ENCODE measurements around the gene GALNT18. TPM values are rescaled to one million over a fixed set of nuclear protein-coding genes. Genes with fewer than 3 reads are reported as not detected.

The GALNT18 gene
- total and polyA plus RNA-seq, 2 of the 4 experiments (the other 2 are of a cell fraction) = 9.5 to 11.3 TPM

DNA sequence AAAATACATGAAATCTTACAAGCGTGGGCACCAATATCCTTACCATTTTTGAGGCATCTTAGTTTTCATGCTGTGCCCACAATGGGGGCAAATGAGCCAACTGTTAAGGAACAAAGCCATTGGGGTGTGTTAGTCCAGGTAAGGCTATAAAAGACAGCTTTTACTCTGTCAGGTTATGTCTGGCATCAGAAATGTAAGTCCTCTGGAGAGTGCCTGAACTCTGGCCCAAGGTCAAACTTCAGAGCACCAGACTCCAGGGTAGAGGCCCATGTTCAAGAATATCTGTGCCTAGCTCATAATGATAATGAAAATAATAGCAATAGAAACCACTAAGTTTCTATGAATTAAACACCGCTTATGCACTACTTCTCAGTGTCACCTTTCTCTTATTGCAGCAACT, 374.2 kb downstream of the GALNT18 start:
- Histone ChIP-seq H3K9me1 (ENCODE audit: insufficient read depth, low read length) (no peaks in the 10 kb centered on the region), H4K91ac (ENCODE audit: insufficient read depth, low read depth, low read length) (no peak overlapping the region), H3K18ac (ENCODE audit: low read depth, low read length) (no peak overlapping the region), H3K23ac (ENCODE audit: low read depth, low read length) (no peak overlapping the region), H3K4ac (ENCODE audit: low read depth, low read length) (no peak overlapping the region), H3K56ac (ENCODE audit: extremely low read depth, insufficient read depth, low read length) (no peak overlapping the region), H3K9ac (ENCODE audit: low read depth, low read length) (no peak overlapping the region), H4K8ac (ENCODE audit: low read depth in 2 of 2, low read length in 2 of 2) (no peak overlapping the region), H3K27me3 (ENCODE audit: control insufficient read depth, insufficient read depth, low read length) (peaks cover 28% of the 10 kb centered on the region), H2AFZ (replicated peaks; ENCODE audit: low read length, poor library complexity) (no peak overlapping the region), H3K4me1 (ENCODE audit: control insufficient read depth, insufficient read depth, low read length) (no peaks in the 10 kb centered on the region), H2BK120ac (ENCODE audit: low read depth, low read length) (no peak overlapping the region), H3K14ac (replicated peaks; ENCODE audit: low read depth, low read length) (no peak overlapping the region), H2BK5ac (ENCODE audit: low read depth, low read length, poor library complexity, severe bottlenecking) (no peak overlapping the region), H4K5ac (ENCODE audit: low read depth, low read length) (no peak overlapping the region), H3K4me3 (ENCODE audit: insufficient read depth, low read depth, low read length) (no peak overlapping the region), H3K79me1 (ENCODE audit: low read depth in 1 of 2, low read length in 2 of 2) (no peaks in the 10 kb centered on the region), H3K9me3 (ENCODE audit: control insufficient read depth, insufficient read depth, low read length) (no peaks in the 10 kb centered on the region), H3K27ac (ENCODE audit: insufficient read depth, low read length) (no peak overlapping the region), H2AK9ac (replicated peaks; ENCODE audit: low read depth, low read length, poor library complexity) (no peak overlapping the region), H2BK20ac (ENCODE audit: low read depth, low read length) (no peak overlapping the region), H3K36me3 (ENCODE audit: control insufficient read depth, insufficient read depth, low read length) (no peaks in the 10 kb centered on the region), H4K20me1 (ENCODE audit: insufficient read depth, low read length) (no peaks in the 10 kb centered on the region), H2AK5ac (ENCODE audit: low read depth, low read length) (no peak overlapping the region), H2BK15ac (ENCODE audit: low read depth, low read length) (no peak overlapping the region), H3K4me2 (ENCODE audit: low read depth, low read length) (no peak overlapping the region)
- no peak for DNase-seq
- BruUV-seq (replicated peaks) = no TSS peak
- ChIA-PET CTCF (no interaction called here), POLR2A (ENCODE audit: unreplicated experiment) (no interaction called here)
- dilution Hi-C loops (cut with HindIII; ENCODE audit: low sequenced_read_pairs, unreplicated experiment) (no loop called here), intact Hi-C loops (cut with micrococcal nuclease) (no loop called here), in situ Hi-C loops (cut with MboI; ENCODE audit: low sequenced_read_pairs) (no loop called here)
- WGBS, 2 experiments (ENCODE audit: extremely low coverage in 2 of 2, insufficient read length in 1 of 2) = no CpG with 5 or more reads among the region's 2 CpGs
- no peak for TF ChIP-seq MAZ (IDR thresholded peaks at IDR 0.05; ENCODE audit: borderline replicate concordance, low read depth, low read length)
- ATAC-seq (ENCODE audit: low read depth) = no peak

Data from IMR-90 (cell line).